ENCODE measurements around the gene HS3ST6. TPM values are rescaled to one million over a fixed set of nuclear protein-coding genes. Genes with fewer than 3 reads are reported as not detected.
"Not testable (repeated sequence)": the region's sequence is repeated elsewhere in the genome, so short reads cannot be mapped to it uniquely, and the experiment has no call there.

The HS3ST6 gene
- total and polyA plus RNA-seq, 12 donors = 0.03 TPM; not detected in 11

DNA sequence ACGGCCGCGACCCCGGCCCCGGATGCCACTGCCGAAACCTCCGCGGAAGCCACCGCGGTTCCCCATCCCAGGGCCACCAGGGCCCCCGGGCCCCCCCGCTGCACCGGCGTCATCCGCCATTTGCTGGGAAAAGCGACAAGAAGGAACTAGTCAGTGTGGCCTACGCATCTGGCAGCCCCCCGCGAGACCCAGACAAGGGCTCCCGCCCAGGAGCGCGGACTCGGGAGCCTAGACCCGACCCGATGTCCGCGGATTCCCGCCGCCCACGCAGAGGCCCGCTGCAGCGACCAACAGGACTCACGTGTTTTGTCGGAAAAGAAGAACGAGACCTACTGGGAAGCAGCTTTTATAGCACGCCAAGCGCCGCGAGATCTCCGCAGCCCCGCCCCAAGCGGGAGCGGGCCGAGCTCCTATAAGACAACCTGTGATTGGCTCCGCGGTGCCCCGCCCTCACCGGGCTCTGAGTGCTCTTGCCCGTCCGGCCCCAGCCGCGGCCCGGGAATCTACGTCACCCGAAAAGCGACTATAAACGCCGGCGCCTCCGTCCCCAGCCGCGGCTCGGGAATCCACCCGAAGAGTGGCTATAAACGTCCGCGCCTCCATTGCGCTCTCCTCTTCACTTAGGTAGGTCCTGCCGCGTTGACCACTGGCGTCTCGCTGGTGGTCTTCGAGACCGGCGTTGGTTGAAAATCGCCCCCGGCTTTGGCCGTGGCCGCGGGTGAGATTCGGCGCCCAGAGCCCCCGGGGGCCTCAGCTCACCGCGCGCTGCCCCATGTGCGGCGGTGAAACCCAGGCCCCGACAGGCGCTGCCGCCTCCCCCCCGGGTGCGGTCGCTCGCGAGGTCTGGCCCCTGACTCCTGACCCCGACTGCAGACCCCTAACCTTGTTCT is 46.5 kb upstream of the HS3ST6 start, which contains the start of gene RPS2:
Gene RPS2, minus strand, starts transcription at position 321 of the 890 bp plus-strand sequence. Its CDS starts 201 bp downstream, at position 120.
- ATAC-seq (peak; percentile 94 to 99 (median 98)), DNase-seq (peak; percentile 98)
- intact Hi-C loops (cut with DNase I) = no loop called here
- Histone ChIP-seq H3K36me3 (peaks cover 0 to 36% (median 30%) of the 10 kb centered on the region in 9 donors), H3K27me3 (no peaks in the 10 kb centered on the region), H3K4me3 (peak within 1 kb of the TSS; percentile 55 to 100 (median 92)), H3K27ac (peak within 1 kb of the TSS; percentile 80 to 100 (median 96)), H3K9me3 (no peaks in the 10 kb centered on the region), H3K4me1 (peaks cover 10 to 51% (median 40%) of the 10 kb centered on the region in 9 donors)
- TF ChIP-seq, protein P1, sequence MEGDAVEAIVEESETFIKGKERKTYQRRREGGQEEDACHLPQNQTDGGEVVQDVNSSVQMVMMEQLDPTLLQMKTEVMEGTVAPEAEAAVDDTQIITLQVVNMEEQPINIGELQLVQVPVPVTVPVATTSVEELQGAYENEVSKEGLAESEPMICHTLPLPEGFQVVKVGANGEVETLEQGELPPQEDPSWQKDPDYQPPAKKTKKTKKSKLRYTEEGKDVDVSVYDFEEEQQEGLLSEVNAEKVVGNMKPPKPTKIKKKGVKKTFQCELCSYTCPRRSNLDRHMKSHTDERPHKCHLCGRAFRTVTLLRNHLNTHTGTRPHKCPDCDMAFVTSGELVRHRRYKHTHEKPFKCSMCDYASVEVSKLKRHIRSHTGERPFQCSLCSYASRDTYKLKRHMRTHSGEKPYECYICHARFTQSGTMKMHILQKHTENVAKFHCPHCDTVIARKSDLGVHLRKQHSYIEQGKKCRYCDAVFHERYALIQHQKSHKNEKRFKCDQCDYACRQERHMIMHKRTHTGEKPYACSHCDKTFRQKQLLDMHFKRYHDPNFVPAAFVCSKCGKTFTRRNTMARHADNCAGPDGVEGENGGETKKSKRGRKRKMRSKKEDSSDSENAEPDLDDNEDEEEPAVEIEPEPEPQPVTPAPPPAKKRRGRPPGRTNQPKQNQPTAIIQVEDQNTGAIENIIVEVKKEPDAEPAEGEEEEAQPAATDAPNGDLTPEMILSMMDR (IDR thresholded peaks at IDR 0.05) = peak in 4 of 9 donors; percentile 5 to 34 (median 9)
- WGBS, 2 donors = 0 to 1% methylated on average over 88 to 97 of the region's 97 CpGs

DNA sequence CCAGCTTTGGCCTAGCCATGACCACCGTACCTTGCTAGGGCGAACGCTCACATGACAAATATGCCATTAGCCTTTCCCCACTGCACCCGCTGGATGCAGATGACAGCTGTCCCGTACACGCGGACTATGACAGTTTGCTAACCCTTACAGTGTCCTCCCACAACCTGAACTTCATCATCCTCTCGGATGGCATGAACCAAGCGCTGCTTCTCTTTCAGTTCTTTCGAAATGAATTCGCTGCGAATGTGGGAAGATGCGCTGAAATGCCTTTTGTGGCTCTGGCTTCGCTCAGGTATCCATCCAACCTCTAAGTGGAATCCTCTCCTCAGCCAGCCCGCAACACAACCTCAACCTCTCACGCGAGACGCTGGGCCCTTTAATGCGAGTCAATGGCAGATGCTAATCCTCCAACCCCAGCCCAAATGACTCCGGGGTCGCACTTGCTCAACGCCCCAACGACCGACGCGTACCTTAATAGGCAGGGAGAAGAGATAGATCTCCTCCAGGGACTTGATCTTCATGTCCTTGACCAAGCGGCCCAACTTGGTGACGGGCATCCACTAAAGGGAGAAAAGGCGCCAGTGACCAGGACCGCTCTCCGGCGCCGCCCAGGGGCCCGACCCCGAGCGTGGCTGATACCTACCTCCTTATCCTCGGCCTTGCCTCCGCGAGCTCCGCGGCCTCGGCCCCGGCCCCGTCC is 45.7 kb upstream of the HS3ST6 start:
- intact Hi-C loops (cut with DNase I) = no loop called here

DNA sequence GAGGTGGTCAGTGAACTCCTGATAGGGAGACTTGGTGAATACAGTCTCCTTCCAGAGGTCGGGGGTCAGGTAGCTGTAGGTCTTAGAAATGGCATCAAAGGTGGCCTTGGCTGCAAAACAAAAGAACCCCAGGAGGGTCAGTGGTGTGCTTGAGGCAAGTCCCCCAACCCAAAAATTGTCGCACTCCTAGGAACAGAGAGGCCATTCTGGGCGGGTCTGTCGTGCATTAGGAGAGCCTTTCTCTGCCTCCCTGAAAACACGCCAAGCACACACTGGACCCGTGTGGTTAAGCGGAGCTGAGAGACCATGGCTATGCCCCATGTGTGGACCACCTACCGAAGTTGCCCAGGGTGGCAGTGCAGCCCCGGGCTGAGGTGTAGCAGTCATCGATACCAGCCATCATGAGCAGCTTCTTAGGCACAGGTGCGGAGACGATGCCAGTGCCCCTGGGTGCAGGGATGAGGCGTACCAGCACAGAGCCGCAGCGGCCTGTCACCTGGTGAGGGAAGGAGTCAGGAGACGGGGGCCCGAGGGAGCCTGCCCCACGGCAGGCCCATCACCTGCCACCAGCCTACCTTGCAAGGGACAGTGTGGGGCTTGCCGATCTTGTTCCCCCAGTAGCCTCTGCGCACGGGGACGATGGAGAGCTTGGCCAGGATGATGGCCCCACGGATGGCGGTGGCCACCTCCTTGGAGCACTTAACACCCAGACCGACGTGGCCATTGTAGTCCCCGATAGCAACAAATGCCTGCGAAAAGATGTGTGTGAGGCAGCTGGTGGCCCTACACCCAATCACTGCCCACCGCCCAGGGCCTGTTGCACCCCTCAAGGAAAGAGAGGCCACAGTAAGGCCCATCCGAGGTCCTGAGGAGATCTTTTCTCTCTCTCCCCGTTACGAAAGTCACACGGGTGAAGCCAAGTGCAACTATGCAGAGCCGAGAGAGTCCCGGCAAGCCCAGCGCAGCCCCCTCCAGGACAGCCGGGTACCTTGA is 44.2 kb upstream of the HS3ST6 start:
- DNase-seq; ATAC-seq; H3K9me3 ChIP-seq; intact Hi-C loops (cut with DNase I); H3K27me3 ChIP-seq: not testable (repeated sequence)
- Histone ChIP-seq H3K36me3 (peaks cover 0 to 36% (median 30%) of the 10 kb centered on the region in 9 donors), H3K4me1 (peaks cover 10 to 58% (median 44%) of the 10 kb centered on the region in 9 donors), H3K27ac (peak overlapping the region in 1 of 10 donors; percentile 99), H3K4me3 (peak overlapping the region in 1 of 10 donors; percentile 90)
- 85 to 88% methylated on average over 35 to 37 of the region's 37 CpGs for WGBS, 2 donors

More for the DNA sequence above, 45.7 kb upstream of the HS3ST6 start:
- peak overlapping the region; percentile 55 to 100 (median 92) for H3K4me3 ChIP-seq
- ATAC-seq (peak; percentile 0 to 36 (median 18)), DNase-seq (peak in 1 of 2 donors; percentile 60)
- peaks cover 10 to 54% (median 41%) of the 10 kb centered on the region in 9 donors for H3K4me1 ChIP-seq
- H3K36me3 ChIP-seq = peaks cover 0 to 36% (median 30%) of the 10 kb centered on the region in 9 donors
- WGBS, 2 donors = 8 to 13% methylated on average over 44 of the region's 44 CpGs
- H3K9me3 ChIP-seq = no peaks in the 10 kb centered on the region
- peak overlapping the region; percentile 80 to 100 (median 96) for H3K27ac ChIP-seq
- no peaks in the 10 kb centered on the region for H3K27me3 ChIP-seq
- TF ChIP-seq, protein P1 (IDR thresholded peaks at IDR 0.05) = peak in 5 of 9 donors; percentile 11 to 55 (median 42)

DNA sequence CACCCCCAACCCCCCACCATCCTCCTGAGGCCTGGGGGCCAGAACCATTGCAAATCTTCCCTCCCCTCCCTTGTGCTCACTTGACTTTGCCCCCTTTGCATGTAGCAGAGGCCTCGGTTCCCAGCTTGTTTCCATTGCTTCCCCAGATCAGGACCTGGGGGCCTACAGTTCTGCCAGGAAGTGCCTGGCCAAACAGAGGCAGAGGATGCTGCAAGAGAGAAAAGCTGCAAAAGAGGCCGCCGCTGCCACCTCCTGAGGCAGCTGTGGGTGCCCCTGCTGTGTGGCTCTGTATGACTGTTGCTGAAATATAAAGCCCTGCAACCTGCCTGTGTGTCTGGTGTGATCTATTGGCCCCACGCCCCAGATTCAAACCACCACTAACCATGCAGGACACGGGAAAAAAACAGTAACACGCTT is 43.4 kb upstream of the HS3ST6 start:
- Histone ChIP-seq H3K9me3 (no peaks in the 10 kb centered on the region), H3K27me3 (no peaks in the 10 kb centered on the region), H3K4me1 (peaks cover 10 to 58% (median 44%) of the 10 kb centered on the region in 9 donors), H3K27ac (no peak overlapping the region), H3K36me3 (peaks cover 0 to 36% (median 30%) of the 10 kb centered on the region in 9 donors), H3K4me3 (no peak overlapping the region)
- DNase-seq = no peak
- TF ChIP-seq, protein P1 (IDR thresholded peaks at IDR 0.05) = no peak
- no peak for ATAC-seq
- WGBS, 2 donors = 64 to 67% methylated on average over 6 of the region's 6 CpGs
- intact Hi-C loops (cut with DNase I) = no loop called here

Data from heart right ventricle (tissue), 16 donors.